NCI-H128 (cell line): ENCODE results near the gene MICAL3.

ENCODE experiments used
- DNase-seq: peaks from one replicate; lab custom pipeline; 2025; ENCODE audit not compliant: unreplicated experiment; lab: John Stamatoyannopoulos, UW

The MICAL3 gene

GRCh38 chr22:17802822-17803221 lies 221.5 kb downstream of the MICAL3 start:
- no peak for DNase-seq

GRCh38 chr22:17802411-17802810 lies 221.9 kb downstream of the MICAL3 start:
- no peak for DNase-seq

- DNase-seq, result no peak
Measured at GRCh38 chr22:17797721-17798559, 226.4 kb downstream of the MICAL3 start.

GRCh38 chr22:17796695-17797094 lies 227.7 kb downstream of the MICAL3 start:
- no peak for DNase-seq

- DNase-seq, result no peak
Measured at GRCh38 chr22:17795661-17796548, 228.5 kb downstream of the MICAL3 start.

GRCh38 chr22:17794726-17795542 lies 229.4 kb downstream of the MICAL3 start:
- DNase-seq, result no peak

- DNase-seq, result no peak
Measured at GRCh38 chr22:17792854-17793434, 231.4 kb downstream of the MICAL3 start.

GRCh38 chr22:17792299-17792698 lies 232.1 kb downstream of the MICAL3 start:
- no peak for DNase-seq

GRCh38 chr22:17791196-17791595 lies 233.2 kb downstream of the MICAL3 start:
- no peak for DNase-seq

GRCh38 chr22:17789379-17790200 lies 234.8 kb downstream of the MICAL3 start:
- DNase-seq, result no peak

GRCh38 chr22:17788528-17789378 lies 235.6 kb downstream of the MICAL3 start:
- DNase-seq, result no peak

GRCh38 chr22:17787716-17788330 lies 236.5 kb downstream of the MICAL3 start:
- DNase-seq, result no peak

GRCh38 chr22:17787241-17787640 lies 237.1 kb downstream of the MICAL3 start:
- DNase-seq, result no peak

GRCh38 chr22:17786435-17787161 lies 237.8 kb downstream of the MICAL3 start:
- DNase-seq, result no peak

GRCh38 chr22:17785185-17786184 lies 238.9 kb downstream of the MICAL3 start:
- DNase-seq, result no peak

- no peak for DNase-seq
Measured at GRCh38 chr22:17784776-17785175, 239.6 kb downstream of the MICAL3 start.
